ENCODE results near the gene TRIML1. TPM values are rescaled to one million over a fixed set of nuclear protein-coding genes. Genes with fewer than 3 reads are reported as not detected.

The TRIML1 gene
- total RNA-seq (2014; rRNA removed; shearing (Covaris generic)) = not detected in 2 replicates

DNA sequence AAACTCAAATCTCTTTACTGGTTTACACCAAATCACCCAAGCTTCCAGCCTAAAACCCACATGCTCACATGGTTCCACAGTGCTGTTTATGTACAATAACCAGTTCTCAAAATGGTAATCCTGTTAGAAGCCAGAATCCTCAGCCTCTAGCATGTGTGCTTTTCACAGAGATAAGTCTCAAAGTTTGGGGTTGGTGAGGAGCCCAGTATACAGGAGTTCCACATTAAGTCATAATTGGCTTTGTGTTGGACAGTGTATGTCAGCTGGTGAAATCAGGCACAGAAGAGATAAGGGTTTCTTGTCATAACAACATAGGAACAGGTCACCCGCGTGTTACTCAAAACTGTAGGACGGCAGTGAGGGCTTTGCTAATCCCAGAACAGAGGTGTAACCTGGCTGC lies at the start of gene TRIML1:
Gene TRIML1, plus strand, starts transcription at position 301 of the 400 bp plus-strand sequence. CDS start 118 bp downstream, outside the sequence.
- no peak for DNase-seq (ENCODE audit: low spot score)

- no peak for DNase-seq (ENCODE audit: low spot score)
Observed at GRCh38 chr4:188092824-188093223, 46.4 kb upstream of the TRIML1 start.

- no peak for DNase-seq (ENCODE audit: low spot score)
Observed at GRCh38 chr4:188106454-188106853, 32.8 kb upstream of the TRIML1 start.

DNA sequence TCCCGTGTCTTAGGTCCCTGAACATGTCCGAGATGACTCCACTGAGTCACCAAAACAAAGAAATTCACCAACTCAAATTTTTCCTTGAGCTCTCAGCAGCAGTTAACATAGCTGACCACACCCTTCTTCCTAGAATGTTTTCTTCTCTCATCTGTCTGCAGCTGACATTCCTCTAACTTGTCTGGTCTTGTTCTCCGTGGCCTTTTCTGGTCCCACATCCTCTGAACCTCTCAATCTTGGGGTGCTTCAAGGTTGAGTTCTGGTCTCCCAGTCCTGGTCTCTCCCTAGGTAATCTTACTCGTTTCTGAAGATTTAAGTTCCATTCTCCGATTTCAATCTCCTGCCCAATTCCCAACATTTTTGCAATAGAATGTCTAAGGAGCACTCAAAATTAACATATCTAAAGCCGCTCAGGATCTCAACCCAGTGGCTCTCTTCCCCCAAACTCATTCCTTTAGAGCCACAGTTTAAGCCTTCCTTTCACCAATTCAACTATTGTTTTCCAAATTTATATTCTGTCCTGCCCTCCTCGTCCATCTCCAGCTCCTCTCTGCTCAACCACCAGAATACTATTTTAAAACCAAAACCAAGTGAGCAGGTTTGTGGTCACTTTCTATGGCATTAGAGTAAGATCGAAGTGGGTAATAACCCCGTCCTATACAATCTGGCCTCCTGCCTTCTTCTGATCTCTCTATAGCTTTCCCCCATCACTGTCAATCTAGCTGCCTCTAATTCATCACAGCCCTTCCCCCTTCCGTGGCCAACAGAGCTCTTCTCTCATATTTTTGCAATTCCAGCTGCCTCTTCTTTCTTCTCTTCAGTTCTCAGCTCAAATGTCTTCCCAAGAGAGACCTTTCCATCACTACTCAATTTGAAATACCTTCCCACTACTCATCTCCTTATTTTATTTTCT lies 31.1 kb upstream of the TRIML1 start:
- DNase-seq (ENCODE audit: low spot score) = no peak

DNA sequence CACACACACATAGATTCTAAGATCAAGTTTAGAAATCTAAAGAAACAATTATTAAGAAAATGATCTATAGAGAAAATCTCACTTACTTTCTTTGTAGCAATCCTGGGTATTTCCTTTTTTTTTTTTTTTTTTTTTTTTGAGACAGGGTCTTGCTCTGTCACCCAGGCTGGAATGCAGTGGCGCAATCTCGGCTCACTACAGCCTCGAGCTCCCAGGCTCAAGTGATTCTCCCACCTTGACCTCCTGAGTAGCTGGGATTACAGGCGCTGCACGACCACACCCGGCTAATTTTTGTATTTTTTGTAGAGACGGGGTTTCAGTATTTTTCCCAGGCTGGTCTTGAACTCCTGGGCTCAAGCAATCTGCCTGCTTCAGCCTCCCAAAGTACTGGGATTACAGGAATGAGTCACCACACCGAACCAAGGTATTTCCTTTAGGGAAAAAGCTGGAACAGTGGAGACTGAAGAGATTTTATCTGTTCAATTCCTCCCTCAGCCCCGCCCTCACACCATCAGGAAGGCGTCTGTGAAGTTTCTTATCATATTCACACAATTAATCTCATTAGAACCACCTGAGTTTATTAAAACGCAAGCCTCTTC lies 30.0 kb upstream of the TRIML1 start, which contains the start of gene TRIML2:
Gene TRIML2, minus strand, starts transcription at position 447 of the 599 bp plus-strand sequence. CDS start 4,235 bp downstream, outside the sequence.
- no peak for DNase-seq (ENCODE audit: low spot score)

DNA sequence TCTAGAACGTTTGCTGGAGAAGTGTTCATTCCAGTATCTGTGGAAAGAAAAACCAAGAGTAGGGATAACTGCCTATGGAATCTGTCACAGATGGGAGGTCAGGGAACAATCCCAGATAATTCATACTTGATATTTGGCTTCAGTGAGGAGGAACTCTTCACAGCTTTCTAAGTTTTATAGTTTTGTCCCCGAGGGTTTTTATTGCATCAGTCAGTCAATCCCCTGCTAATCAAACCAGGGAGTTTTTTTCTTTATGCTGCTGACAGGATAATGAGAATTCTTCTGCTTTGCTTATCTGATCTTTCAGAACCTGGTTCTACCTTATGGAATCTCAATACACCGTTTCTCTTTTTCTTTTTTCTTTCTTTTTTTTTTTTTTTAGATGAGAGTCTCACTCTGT lies 29.2 kb upstream of the TRIML1 start:
- DNase-seq (ENCODE audit: low spot score) = no peak

DNA sequence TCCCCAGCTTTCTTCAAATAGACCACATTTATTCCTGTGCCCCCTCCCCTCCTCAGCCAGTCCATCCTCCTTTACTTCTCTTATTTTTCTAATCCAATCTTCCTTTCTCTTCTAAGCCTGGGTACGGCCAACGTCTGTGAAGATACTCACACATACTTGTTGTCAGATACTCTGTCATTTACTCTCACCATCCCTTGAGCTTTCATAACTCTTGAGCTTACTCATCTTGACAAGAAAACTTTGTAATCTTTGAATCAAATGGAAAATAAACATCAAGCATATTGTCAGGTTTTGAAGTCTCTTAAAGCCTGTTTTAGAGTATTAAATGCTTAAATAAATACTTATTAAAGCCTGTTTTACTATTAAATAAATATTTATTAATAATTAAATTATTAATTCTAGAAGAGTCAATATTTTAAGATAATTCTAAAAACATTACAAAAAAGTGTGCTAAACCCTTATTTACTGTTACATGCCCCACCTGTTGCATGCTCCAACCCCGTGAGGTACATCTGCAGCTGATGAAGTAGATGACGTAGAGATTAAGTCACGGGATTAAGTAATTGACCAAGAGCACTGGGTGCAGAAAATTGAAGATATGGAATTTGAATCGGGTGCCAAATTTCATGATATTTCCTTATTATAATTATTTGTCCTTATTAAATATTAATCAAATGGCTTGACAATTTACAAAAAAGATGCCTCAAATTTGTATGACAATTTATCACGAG lies 28.3 kb upstream of the TRIML1 start:
- no peak for DNase-seq (ENCODE audit: low spot score)

GRCh38 chr4:188111955-188112354 lies 27.3 kb upstream of the TRIML1 start:
- DNase-seq (ENCODE audit: low spot score) = no peak

DNA sequence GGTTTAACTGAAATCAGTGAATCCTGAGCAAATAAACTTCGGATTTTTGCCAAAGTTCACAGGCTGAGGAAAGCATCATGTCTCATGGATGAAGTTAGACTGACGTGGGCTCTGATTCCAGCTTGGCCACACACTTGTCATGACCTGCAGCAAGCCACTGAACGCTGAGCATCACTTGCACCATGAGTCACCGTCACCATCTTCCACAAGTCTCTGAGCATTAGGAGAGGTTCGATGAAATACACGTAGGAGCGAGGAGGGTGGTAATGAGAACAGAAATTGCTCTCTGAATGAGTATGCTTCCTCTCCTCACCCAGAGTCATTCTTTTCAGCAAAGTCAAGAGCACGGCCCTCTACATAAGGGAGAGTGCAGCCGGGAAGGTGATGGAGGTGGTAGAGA lies 26.1 kb upstream of the TRIML1 start:
- DNase-seq (ENCODE audit: low spot score) = no peak

GRCh38 chr4:188117631-188118324 lies 21.5 kb upstream of the TRIML1 start:
- no peak for DNase-seq (ENCODE audit: low spot score)

DNA sequence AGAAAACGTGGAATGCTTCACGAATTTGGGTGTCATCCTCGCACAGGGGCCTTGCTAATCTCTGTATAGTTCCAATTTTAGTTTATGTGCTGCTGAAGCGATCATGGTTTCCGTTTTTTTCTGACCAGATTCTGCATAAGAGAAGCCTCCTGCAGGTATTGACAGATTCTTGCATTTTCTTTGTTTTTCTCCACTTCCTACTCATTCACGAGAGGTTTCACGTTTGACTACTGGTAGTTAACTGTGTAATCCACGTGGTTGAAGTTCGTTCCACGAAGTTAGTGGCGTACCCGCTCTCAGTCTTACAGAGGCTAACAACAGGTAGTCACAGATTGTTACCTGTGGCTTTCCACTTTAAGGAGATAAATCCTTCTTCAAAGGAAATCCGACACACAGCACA lies 17.7 kb upstream of the TRIML1 start:
- DNase-seq (ENCODE audit: low spot score) = no peak

DNA sequence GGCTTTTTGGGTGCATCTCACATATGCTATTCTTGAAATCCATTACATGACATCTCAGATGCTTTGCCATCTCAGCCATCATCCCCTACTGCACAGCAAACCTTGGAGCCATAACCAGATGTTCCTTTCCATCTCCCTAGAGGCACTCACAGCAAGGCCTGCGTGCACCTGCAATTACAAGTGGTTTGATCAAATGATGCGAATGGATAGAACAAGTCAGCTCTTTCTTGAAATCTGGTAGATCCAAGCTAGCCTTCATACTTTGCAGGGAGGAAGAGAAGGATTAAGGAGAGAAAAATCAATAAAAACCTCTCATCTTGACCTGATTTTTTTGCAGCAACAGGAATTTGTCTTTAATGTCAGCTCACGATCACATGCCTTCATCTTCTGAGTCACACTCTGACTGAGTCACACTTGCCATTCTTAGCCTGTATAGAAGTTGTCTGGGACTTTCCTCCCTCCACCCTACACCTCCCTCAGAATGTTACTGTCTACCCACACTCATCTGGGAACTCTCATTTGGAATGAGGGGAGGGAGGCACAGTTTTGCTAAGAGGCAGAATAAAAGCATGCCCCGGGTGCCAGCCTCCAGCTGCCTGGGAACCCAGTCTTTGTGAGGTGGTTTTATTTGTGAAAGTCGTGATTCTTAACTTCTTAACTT lies 11.9 kb upstream of the TRIML1 start:
- no peak for DNase-seq (ENCODE audit: low spot score)

DNA sequence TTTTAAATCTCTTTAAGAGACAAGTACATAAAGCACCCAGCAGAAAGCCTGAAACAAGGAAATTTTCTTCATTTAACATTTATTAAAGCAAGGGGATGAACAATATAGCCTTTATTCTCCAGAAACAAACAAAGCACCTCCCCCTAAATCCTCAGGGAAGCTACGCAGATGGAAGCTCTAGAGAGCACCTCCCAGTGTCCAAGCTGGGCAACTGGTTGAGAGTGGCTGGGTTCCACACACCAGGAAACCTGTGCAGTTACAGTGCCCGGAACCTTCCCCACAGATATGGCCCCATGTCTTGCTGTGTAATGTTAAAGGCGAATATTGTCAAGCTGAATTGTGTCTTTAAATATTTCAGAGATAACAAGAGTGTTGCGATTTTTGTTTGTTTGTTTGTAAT lies 8.9 kb upstream of the TRIML1 start:
- DNase-seq (ENCODE audit: low spot score) = no peak

DNA sequence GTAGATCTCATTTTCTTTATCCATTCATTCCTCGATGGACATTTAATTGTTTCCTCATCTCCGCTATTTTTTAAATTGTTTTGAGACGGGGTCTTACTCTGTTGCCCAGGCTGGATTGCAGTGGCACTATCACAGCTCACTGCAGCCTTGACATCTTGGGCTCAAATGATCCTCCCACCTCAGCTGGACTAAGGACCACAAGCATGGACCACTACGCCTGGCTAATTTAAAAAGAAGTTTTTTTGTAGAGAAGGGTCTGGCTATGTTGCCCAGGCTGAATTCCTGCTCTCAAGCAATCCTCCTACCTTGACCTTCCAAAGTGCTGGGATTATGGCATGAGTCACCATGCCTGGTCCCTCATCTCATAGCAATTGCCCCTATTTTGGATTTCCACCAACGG lies 7.0 kb upstream of the TRIML1 start:
- no peak for DNase-seq (ENCODE audit: low spot score)

- DNase-seq (ENCODE audit: low spot score) = no peak
Observed at GRCh38 chr4:188138227-188138626, 1.0 kb upstream of the TRIML1 start.

- no peak for DNase-seq (ENCODE audit: low spot score)
Observed at GRCh38 chr4:188139671-188140070, 430 bp downstream of the TRIML1 start.

DNA sequence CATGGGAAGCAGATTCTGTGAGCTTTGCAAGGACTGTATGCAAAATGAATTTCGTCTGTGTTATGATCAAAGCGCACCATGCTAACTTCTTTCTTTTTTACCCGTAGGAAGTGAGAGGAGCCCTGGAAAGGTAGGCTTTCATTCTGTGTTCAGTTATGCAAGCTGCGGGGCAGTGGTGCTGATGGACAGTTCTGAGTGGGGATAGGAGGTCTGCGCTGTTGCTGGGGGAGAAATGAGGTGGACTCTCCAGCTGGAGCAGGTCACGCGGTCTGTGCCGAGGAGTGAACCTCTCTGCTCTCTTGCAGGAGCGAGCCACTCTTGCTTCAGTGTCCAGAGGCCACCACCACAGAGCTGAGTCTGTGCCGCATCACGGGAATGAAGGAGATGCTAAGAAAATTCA lies 4.5 kb downstream of the TRIML1 start:
- no peak for DNase-seq (ENCODE audit: low spot score)

GRCh38 chr4:188145601-188146000 lies 6.4 kb downstream of the TRIML1 start:
- DNase-seq (ENCODE audit: low spot score) = no peak

GRCh38 chr4:188146618-188147017 lies 7.4 kb downstream of the TRIML1 start:
- no peak for DNase-seq (ENCODE audit: low spot score)

- DNase-seq (ENCODE audit: low spot score) = no peak
Observed at GRCh38 chr4:188147176-188147575, 7.9 kb downstream of the TRIML1 start.

DNA sequence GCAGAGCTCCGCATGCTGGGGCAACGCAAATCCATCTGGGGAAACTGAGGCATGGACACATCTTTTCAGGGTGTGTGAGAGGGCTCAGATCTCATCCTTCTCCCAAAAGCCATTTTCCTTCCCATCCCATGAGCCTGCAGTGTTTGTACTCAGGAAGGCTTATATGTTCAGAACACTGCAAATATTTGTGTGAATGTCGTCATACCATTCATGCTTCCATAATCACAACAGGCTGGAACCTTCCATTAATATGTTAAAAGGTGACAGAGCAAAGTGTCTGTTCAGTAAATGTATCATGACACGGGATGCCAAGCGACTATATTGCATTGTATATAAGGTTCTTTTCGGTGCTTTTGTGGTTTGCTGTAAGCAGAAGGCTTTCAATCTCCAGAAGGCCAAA lies 8.5 kb downstream of the TRIML1 start:
- DNase-seq (ENCODE audit: low spot score) = no peak
